ENCODE data around the gene GLTP.

The GLTP gene

DNA sequence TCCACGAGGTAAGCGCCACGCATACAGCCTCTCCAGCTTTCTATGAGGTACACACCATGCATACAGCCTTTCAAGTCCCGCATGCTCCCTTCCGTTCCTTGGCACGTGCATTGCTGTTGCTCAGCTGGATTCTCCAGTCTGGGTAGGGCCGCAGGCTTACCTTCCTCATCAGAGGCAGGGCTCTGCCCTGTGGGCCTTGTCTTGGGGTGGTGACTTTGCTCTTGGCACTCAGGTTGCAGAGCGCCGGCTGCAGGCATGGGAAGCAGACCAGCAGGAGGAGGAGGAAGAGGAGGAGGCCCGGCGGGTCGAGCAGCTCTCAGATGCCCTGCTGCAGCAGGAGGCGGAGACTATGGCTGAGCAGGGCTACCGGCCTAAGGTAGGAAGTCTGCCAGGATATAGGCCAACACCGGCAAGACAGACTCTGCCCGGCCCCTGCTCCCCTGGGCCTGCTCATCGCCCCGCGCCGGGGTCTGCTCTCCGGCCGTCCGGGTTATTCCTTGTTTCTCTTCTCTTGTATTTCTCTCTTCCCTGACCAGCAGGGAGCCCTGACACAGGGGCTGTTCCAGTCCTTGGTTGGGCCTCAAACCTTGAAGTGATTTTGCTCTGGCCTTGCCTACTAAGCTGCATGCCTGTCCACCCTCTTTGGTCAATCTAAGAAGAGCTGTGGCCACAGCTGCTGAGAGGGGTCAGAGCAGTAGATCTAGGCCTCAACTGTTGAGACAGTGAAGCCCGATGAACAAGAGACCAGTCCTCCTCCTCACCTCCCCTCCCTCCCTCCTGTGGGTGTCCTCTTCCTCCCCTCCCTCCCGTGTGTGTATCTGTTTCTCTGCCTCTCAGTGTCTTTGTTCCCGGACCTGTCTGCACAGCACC is 35.1 kb upstream of the GLTP start:
- H3K4me3 ChIP-seq (ENCODE audit: low read depth, low read length), result no peak overlapping the region
- TF ChIP-seq, protein P1, sequence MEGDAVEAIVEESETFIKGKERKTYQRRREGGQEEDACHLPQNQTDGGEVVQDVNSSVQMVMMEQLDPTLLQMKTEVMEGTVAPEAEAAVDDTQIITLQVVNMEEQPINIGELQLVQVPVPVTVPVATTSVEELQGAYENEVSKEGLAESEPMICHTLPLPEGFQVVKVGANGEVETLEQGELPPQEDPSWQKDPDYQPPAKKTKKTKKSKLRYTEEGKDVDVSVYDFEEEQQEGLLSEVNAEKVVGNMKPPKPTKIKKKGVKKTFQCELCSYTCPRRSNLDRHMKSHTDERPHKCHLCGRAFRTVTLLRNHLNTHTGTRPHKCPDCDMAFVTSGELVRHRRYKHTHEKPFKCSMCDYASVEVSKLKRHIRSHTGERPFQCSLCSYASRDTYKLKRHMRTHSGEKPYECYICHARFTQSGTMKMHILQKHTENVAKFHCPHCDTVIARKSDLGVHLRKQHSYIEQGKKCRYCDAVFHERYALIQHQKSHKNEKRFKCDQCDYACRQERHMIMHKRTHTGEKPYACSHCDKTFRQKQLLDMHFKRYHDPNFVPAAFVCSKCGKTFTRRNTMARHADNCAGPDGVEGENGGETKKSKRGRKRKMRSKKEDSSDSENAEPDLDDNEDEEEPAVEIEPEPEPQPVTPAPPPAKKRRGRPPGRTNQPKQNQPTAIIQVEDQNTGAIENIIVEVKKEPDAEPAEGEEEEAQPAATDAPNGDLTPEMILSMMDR (IDR thresholded peaks at IDR 0.05; ENCODE audit: borderline replicate concordance, insufficient read depth, low read depth, low read length), result no peak

DNA sequence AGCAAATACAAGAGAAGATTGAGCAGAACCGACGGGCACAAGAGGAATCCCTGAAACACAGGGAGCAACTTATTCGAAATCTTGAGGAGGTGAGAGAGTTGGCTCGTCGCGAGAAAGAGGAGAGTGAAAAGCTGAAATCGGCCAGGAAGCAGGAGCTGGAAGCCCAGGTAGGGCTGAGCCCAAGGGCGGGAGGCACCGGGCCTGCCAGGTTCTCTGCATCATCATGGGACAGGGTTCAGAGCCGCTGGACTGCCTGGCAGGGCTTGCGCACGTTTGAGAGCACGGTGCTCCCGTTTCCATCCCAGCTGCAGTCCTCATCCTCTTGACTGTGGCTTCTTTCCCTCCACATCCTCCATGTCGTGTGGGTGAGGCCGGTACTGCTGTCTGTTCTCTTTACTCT is 34.1 kb upstream of the GLTP start:
- H3K4me3 ChIP-seq (ENCODE audit: low read depth, low read length), result no peak overlapping the region
- TF ChIP-seq, protein P1 (IDR thresholded peaks at IDR 0.05; ENCODE audit: borderline replicate concordance, insufficient read depth, low read depth, low read length), result no peak

DNA sequence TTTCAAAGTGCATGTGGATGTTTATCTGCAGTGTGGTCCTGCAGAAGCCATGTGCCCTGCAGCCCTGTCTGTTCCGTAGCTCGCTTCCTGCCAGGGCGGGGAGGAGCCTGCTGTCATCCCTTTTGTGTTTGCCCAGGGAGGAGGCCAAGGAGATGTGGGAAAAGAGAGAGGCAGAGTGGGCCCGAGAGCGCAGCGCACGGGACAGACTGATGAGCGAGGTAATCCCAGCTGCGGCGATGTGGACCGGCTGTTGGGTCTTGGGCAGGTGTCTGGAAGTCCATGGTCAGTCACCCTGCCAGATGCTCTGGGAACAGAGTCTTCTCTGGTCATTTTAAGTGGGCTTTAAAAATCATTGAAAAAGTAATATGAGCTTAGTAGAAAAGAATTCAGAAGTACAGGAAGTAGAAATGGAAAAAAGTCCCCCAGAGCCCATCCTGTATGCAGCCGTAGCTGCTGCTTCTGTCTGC is 32.5 kb upstream of the GLTP start:
- no peak overlapping the region for H3K4me3 ChIP-seq (ENCODE audit: low read depth, low read length)
- TF ChIP-seq, protein P1 (IDR thresholded peaks at IDR 0.05; ENCODE audit: borderline replicate concordance, insufficient read depth, low read depth, low read length), result no peak

DNA sequence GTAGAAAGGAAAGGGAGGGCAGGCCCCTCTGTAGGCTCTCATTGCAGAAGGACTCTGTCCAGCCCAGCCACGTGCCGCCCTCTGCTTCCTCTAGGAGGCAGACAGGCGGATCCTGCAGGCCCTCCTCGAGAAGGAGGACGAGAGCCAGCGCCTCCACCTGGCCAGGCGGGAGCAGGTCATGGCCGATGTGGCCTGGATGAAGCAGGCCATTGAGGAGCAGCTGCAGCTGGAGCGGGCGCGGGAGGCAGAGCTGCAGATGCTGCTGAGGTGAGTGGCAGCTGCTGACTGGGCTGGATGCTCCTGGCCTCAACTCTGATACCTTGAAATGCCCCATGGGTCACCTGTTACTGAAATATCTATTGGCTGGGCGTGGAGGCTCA is 30.6 kb upstream of the GLTP start:
- TF ChIP-seq, protein P1 (IDR thresholded peaks at IDR 0.05; ENCODE audit: borderline replicate concordance, insufficient read depth, low read depth, low read length), result peak; percentile 42; the same call in 1 of the 2 replicates
- H3K4me3 ChIP-seq (ENCODE audit: low read depth, low read length), result no peak overlapping the region

DNA sequence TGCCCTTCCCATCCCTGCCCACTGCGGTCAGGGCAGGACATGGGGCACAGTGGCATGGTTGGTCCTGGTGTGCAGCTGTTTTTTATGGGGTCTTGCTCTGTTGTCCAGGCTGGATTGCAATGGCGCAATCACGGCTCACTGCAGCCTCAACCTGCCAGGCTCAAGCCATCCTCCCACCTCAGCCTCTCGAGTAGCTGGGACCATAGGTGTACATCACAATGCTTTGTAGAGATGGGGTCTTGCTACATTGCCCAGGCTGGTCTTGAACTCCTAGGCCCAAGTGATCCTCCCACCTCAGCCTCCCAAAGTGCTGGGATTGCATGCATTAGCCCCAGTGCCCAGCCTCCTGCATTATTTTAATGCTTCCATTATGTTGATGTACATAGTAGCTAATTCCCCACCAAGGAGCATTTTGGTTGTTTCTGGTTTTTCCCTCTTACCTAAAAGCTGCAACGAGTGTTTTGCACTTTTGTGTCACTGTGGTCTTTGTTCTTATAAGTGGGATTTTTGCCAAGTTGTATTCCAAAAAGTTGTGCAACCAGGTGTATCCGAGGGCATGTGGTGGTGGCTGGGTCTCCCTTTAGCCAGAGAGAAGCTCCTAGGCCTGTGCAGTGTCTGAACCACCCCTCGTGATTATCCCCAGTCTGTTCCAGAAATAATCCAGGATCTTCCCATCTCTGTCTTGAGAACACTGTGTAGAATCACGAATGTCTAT is 30.1 kb upstream of the GLTP start:
- TF ChIP-seq, protein P1 (IDR thresholded peaks at IDR 0.05; ENCODE audit: borderline replicate concordance, insufficient read depth, low read depth, low read length), result no peak
- no peak overlapping the region for H3K4me3 ChIP-seq (ENCODE audit: low read depth, low read length)

DNA sequence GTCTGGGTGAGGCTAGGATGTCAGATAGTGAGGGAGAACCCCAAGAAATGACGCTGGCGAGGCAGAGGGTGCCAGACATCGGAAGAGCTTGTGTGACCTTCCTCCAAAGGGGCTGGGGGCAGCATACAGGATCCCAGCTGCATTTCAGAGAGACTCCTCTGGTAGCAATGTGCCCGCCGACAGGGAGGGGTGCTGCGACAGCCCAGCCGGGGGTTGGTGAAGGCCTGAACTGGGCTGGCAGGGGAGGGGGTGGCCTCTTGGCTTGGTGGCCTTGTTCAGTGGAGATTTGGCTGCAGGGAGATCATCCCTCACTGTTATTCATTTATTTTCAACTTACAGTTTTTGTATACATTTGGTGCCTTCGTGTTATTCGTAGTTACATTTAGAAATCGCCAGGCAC is 25.0 kb upstream of the GLTP start:
- no peak overlapping the region for H3K4me3 ChIP-seq (ENCODE audit: low read depth, low read length)
- TF ChIP-seq, protein P1 (IDR thresholded peaks at IDR 0.05; ENCODE audit: borderline replicate concordance, insufficient read depth, low read depth, low read length), result no peak
